Measurements from ENCODE around the gene OR56A4. TPM values are rescaled to one million over a fixed set of nuclear protein-coding genes. Genes with fewer than 3 reads are reported as not detected.
"Not testable (repeated sequence)": the region's sequence is repeated elsewhere in the genome, so short reads cannot be mapped to it uniquely, and the experiment has no call there.

The OR56A4 gene
- total and polyA plus RNA-seq, 12 donors: under 0.01 TPM; not detected in 11

DNA sequence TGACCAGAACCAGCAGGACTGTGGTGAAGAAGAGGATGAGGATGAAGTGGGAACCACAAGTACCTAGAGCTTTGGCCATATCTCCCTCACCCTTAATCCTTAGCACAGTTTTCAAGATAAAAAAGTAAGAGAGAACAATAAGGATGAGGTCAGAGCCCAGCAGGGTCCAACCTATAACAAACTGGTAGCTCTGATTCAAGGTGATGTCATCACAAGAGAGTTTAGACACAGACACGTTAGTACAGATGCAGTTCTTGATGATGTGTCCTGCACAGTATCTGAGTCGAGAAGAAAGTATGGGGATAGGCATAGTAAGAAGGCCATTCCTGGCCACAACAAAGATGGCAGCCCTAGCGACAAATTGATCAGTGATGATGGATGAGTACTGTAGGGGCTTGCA is 39.0 kb downstream of the OR56A4 start:
- Histone ChIP-seq H3K4me3 (no peak overlapping the region), H3K4me1 (replicated peaks in 1 of 2) (no peaks in the 10 kb centered on the region), H3K9me3 (replicated peaks in 1 of 3) (no peaks in the 10 kb centered on the region), H3K27ac (no peak overlapping the region), H3K27me3 (no peaks in the 10 kb centered on the region), H3K36me3 (replicated peaks in 1 of 2) (no peaks in the 10 kb centered on the region)
- TF ChIP-seq, protein P1, sequence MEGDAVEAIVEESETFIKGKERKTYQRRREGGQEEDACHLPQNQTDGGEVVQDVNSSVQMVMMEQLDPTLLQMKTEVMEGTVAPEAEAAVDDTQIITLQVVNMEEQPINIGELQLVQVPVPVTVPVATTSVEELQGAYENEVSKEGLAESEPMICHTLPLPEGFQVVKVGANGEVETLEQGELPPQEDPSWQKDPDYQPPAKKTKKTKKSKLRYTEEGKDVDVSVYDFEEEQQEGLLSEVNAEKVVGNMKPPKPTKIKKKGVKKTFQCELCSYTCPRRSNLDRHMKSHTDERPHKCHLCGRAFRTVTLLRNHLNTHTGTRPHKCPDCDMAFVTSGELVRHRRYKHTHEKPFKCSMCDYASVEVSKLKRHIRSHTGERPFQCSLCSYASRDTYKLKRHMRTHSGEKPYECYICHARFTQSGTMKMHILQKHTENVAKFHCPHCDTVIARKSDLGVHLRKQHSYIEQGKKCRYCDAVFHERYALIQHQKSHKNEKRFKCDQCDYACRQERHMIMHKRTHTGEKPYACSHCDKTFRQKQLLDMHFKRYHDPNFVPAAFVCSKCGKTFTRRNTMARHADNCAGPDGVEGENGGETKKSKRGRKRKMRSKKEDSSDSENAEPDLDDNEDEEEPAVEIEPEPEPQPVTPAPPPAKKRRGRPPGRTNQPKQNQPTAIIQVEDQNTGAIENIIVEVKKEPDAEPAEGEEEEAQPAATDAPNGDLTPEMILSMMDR (IDR thresholded peaks at IDR 0.05): no peak
- no peak for TF ChIP-seq POLR2A (IDR thresholded peaks at IDR 0.05)
- no peak for DNase-seq
- intact Hi-C loops (cut with DNase I): no loop called here
- 51 to 73% (median 56%) methylated on average over 3 of the region's 3 CpGs for WGBS, 4 donors

DNA sequence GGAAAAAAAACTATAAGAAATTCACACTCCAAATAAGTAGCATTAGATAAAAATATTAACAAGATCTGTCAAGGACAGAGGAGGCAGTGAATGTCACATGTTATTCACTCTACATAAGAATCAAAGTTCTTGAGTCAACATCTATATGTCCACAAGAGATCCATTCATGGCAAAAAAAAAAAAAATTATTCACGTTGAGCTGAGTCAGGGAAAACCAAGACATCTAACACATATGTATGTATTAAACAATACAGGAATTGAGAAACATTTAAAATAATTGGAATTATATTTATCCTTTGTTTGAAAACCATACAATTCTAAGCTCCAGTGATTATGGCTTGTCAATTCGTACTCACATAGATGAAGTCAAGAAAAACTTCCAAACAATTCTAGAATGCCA is 39.8 kb downstream of the OR56A4 start:
- 61 to 75% (median 65%) methylated on average over 2 of the region's 2 CpGs for WGBS, 4 donors
- Histone ChIP-seq H3K36me3 (replicated peaks in 1 of 2) (no peaks in the 10 kb centered on the region), H3K9me3 (replicated peaks in 1 of 3) (no peaks in the 10 kb centered on the region), H3K4me1 (replicated peaks in 1 of 2) (no peaks in the 10 kb centered on the region), H3K27ac (no peak overlapping the region), H3K4me3 (no peak overlapping the region), H3K27me3 (no peaks in the 10 kb centered on the region)
- no peak for TF ChIP-seq POLR2A (IDR thresholded peaks at IDR 0.05)
- TF ChIP-seq, protein P1 (IDR thresholded peaks at IDR 0.05): no peak
- intact Hi-C loops (cut with DNase I): no loop called here
- DNase-seq: no peak

DNA sequence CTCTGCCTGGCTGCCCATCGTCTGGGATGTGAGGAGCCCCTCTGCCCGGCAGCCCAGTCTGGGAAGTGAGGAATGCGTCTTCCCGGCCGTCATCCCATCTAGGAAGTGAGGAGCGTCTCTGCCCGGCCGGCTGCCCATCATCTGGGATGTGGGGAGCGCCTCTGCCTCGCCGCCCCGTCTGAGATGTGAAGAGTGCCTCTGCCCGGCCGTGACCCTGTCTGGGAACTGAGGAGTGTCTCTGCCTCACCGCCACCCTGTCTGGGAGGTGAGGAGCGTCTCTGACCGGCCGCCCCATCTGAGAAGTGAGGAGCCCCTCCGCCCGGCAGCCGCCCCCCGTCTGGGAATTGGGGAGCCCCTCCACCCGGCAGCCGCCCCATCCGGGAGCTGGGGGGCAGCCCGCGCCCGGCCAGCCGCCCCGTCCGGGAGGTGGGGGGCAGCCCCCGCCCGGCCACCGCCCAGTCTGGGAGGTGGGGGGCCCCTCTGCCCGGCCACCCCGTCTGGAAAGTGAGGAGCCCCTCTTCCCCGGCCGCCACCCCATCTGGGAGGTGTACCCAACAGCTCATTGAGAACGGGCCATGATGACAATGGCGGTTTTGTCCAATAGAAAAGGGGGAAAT is 45.9 kb downstream of the OR56A4 start:
- H3K4me1 ChIP-seq (replicated peaks in 1 of 2); intact Hi-C loops (cut with DNase I); H3K4me3 ChIP-seq; H3K27ac ChIP-seq; H3K9me3 ChIP-seq (replicated peaks in 1 of 3); DNase-seq; H3K36me3 ChIP-seq (replicated peaks in 1 of 2); H3K27me3 ChIP-seq: not testable (repeated sequence)
- WGBS, 4 donors: 88 to 95% (median 93%) methylated on average over 17 to 40 of the region's 40 CpGs

DNA sequence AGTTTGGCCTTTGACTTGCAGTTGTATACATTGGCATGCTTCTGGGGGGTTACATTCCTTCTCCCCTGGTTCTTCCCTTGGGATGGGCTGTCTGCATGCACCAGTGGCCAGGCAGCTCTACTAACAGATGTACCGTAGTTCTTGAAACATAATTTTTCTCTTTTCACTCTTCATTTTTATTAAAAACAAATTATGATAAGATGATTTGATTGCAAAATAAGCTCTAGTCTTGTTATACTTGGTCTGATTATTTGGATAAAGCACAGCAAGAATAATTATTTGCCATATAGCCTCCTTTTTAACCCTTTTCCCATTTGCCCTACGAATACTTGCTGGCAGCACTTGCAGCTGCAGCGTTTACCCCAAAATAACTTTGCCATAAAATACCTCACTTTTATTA is 51.2 kb downstream of the OR56A4 start:
- DNase-seq: no peak
- intact Hi-C loops (cut with DNase I): no loop called here
- no peak overlapping the region for H3K27ac ChIP-seq
- WGBS, 4 donors: 60 to 77% (median 65%) methylated on average over 3 of the region's 3 CpGs
- no peaks in the 10 kb centered on the region for H3K27me3 ChIP-seq
- no peaks in the 10 kb centered on the region for H3K9me3 ChIP-seq (replicated peaks in 1 of 3)
- TF ChIP-seq, protein P1 (IDR thresholded peaks at IDR 0.05): no peak
- TF ChIP-seq POLR2A (IDR thresholded peaks at IDR 0.05): no peak
- no peaks in the 10 kb centered on the region for H3K36me3 ChIP-seq (replicated peaks in 1 of 2)
- H3K4me1 ChIP-seq (replicated peaks in 1 of 2): no peaks in the 10 kb centered on the region
- no peak overlapping the region for H3K4me3 ChIP-seq

Small RNA genes lying within 50 kb of the gene (small RNA-seq; reads per million reads assigned to genes)
- gene RNA5SP329: 0 to 0.17 reads per million in 2 donors

Other genes starting within 250 kb of the OR56A4 start
- gene OR52N5, start 223.6 kb downstream of the OR56A4 start, total RNA-seq: under 1 TPM in 1 of 9 donors, not detected in 8; 0.11 TPM
- gene OR52N5, start 223.6 kb downstream of the OR56A4 start, polyA plus RNA-seq: not detected
- not detected for gene OR52N1, start 215.7 kb downstream of the OR56A4 start, total RNA-seq
- gene OR52N1, start 215.7 kb downstream of the OR56A4 start, polyA plus RNA-seq: not detected
- not detected for gene OR52N2, start 198.0 kb downstream of the OR56A4 start, total RNA-seq
- not detected for gene OR52N2, start 198.0 kb downstream of the OR56A4 start, polyA plus RNA-seq
- gene OR52E6, start 165.0 kb downstream of the OR56A4 start, total RNA-seq: under 1 TPM in 1 of 9 donors, not detected in 8; 0.11 TPM
- gene OR52E6, start 165.0 kb downstream of the OR56A4 start, polyA plus RNA-seq: not detected
- gene OR52E8, start 149.3 kb downstream of the OR56A4 start, total RNA-seq: not detected
- not detected for gene OR52E8, start 149.3 kb downstream of the OR56A4 start, polyA plus RNA-seq
- gene OR52E4, start 126.3 kb downstream of the OR56A4 start, total RNA-seq: not detected
- gene OR52E4, start 126.3 kb downstream of the OR56A4 start, polyA plus RNA-seq: not detected
- not detected for gene OR52E5, start 113.7 kb downstream of the OR56A4 start, total RNA-seq
- not detected for gene OR52E5, start 113.7 kb downstream of the OR56A4 start, polyA plus RNA-seq
- gene OR56A3, start 64.7 kb downstream of the OR56A4 start, total RNA-seq: not detected
- gene OR56A3, start 64.7 kb downstream of the OR56A4 start, polyA plus RNA-seq: not detected
- not detected for gene OR56A5, start 38.5 kb downstream of the OR56A4 start, total RNA-seq
- gene OR56A5, start 38.5 kb downstream of the OR56A4 start, polyA plus RNA-seq: not detected
- under 1 TPM in 1 of 9 donors, not detected in 8; 0.61 TPM for gene OR52L1, start 20.0 kb downstream of the OR56A4 start, total RNA-seq
- gene OR52L1, start 20.0 kb downstream of the OR56A4 start, polyA plus RNA-seq: not detected
- gene OR56A1, start 23.8 kb upstream of the OR56A4 start, total RNA-seq: under 1 TPM in 1 of 9 donors, not detected in 8; 0.06 TPM
- not detected for gene OR56A1, start 23.8 kb upstream of the OR56A4 start, polyA plus RNA-seq
- not detected for gene OR56B4, start 100.7 kb upstream of the OR56A4 start, total RNA-seq
- gene OR56B4, start 100.7 kb upstream of the OR56A4 start, polyA plus RNA-seq: not detected
- under 1 TPM in 1 of 9 donors, not detected in 8; 0.11 TPM for gene OR52B2, start 163.4 kb upstream of the OR56A4 start, total RNA-seq
- not detected for gene OR52B2, start 163.4 kb upstream of the OR56A4 start, polyA plus RNA-seq
- gene OR52W1, start 192.3 kb upstream of the OR56A4 start, total RNA-seq: not detected
- not detected for gene OR52W1, start 192.3 kb upstream of the OR56A4 start, polyA plus RNA-seq
- not detected for gene C11orf42, start 198.6 kb upstream of the OR56A4 start, total RNA-seq
- not detected for gene C11orf42, start 198.6 kb upstream of the OR56A4 start, polyA plus RNA-seq
- gene FHIP1B, start 227.7 kb upstream of the OR56A4 start, total RNA-seq: 10 to 100 TPM; 15.6 to 51.5 (median 34.3) TPM
- gene FHIP1B, start 227.7 kb upstream of the OR56A4 start, polyA plus RNA-seq: 10 to 100 TPM; 12.5 to 91.2 (median 69.7) TPM
- 1 to 10 TPM in 1 of 9 donors, under 1 TPM in 4, not detected in 4; 0.06 to 1.5 (median 0.39) TPM for gene CNGA4, start 232.1 kb upstream of the OR56A4 start, total RNA-seq
- gene CNGA4, start 232.1 kb upstream of the OR56A4 start, polyA plus RNA-seq: under 1 TPM; 0.11 to 0.32 (median 0.20) TPM